ENCODE results near the gene PIK3AP1. TPM values are rescaled to one million over a fixed set of nuclear protein-coding genes. Genes with fewer than 3 reads are reported as not detected.

The PIK3AP1 gene
- total RNA-seq, 1 donor from 2014 or later, result 6.7 TPM

GRCh38 chr10:96716390-96716789 is 3.9 kb downstream of the PIK3AP1 start:
- H3K27me3 ChIP-seq (ENCODE audit: insufficient read depth, low read length), result peaks cover 14% of the 10 kb centered on the region
- H3K4me2 ChIP-seq (ENCODE audit: low read length), result no peak overlapping the region
- Mint-ChIP-seq H3K4me1 (ENCODE audit: low read depth, unreplicated experiment) (peaks cover 5% of the 10 kb centered on the region), H3K27me3 (ENCODE audit: low read depth, unreplicated experiment) (peaks cover 31% of the 10 kb centered on the region), H3K27ac (ENCODE audit: unreplicated experiment) (no peak overlapping the region), H3K4me3 (ENCODE audit: unreplicated experiment) (no peak overlapping the region), H3K9me3 (ENCODE audit: unreplicated experiment) (no peaks in the 10 kb centered on the region), H3K36me3 (ENCODE audit: low read depth, unreplicated experiment) (peaks cover 2% of the 10 kb centered on the region)
- H3K9ac ChIP-seq (ENCODE audit: low read length), result no peak overlapping the region
- H3K4me1 ChIP-seq (ENCODE audit: insufficient read depth, low read length), result peaks cover 2% of the 10 kb centered on the region
- FAIRE-seq (no peak), DNase-seq (ENCODE audit: low read depth) (no peak)
- no peak overlapping the region for H2AFZ ChIP-seq (ENCODE audit: low read depth, low read length)
- no peaks in the 10 kb centered on the region for H3K9me3 ChIP-seq (ENCODE audit: insufficient read depth, low read depth, low read length)
- H4K20me1 ChIP-seq (ENCODE audit: insufficient read depth, low read length), result no peaks in the 10 kb centered on the region
- no peak overlapping the region for H3K4me3 ChIP-seq (ENCODE audit: insufficient read depth, low read depth, low read length)
- no peaks in the 10 kb centered on the region for H3K36me3 ChIP-seq (ENCODE audit: insufficient read depth, low read length)
- H3K27ac ChIP-seq (ENCODE audit: low read depth, low read length), result no peak overlapping the region
- TF ChIP-seq CTCF (IDR thresholded peaks at IDR 0.05; ENCODE audit: insufficient read depth, low read depth, low read length) (no peak), EZH2 (IDR thresholded peaks at IDR 0.05; ENCODE audit: insufficient read depth, low read length) (no peak)
- no peaks in the 10 kb centered on the region for H3K79me2 ChIP-seq (ENCODE audit: insufficient read depth, low read length)

- no peak for DNase-seq (ENCODE audit: low read depth)
- peaks cover 5% of the 10 kb centered on the region for H3K4me1 Mint-ChIP-seq (ENCODE audit: low read depth, unreplicated experiment)
- H3K4me2 ChIP-seq (ENCODE audit: low read length), result no peak overlapping the region
- peaks cover 23% of the 10 kb centered on the region for H3K27me3 Mint-ChIP-seq (ENCODE audit: low read depth, unreplicated experiment)
- no peaks in the 10 kb centered on the region for H4K20me1 ChIP-seq (ENCODE audit: insufficient read depth, low read length)
- peaks cover 2% of the 10 kb centered on the region for H3K36me3 Mint-ChIP-seq (ENCODE audit: low read depth, unreplicated experiment)
- H3K27me3 ChIP-seq (ENCODE audit: insufficient read depth, low read length), result peaks cover 4% of the 10 kb centered on the region
- no peaks in the 10 kb centered on the region for H3K36me3 ChIP-seq (ENCODE audit: insufficient read depth, low read length)
- no peak overlapping the region for H3K4me3 Mint-ChIP-seq (ENCODE audit: unreplicated experiment)
- H3K9ac ChIP-seq (ENCODE audit: low read length), result no peak overlapping the region
- FAIRE-seq, result no peak
- no peak overlapping the region for H3K4me3 ChIP-seq (ENCODE audit: insufficient read depth, low read depth, low read length)
- no peak overlapping the region for H3K27ac Mint-ChIP-seq (ENCODE audit: unreplicated experiment)
- TF ChIP-seq CTCF (IDR thresholded peaks at IDR 0.05; ENCODE audit: insufficient read depth, low read depth, low read length) (no peak), EZH2 (IDR thresholded peaks at IDR 0.05; ENCODE audit: insufficient read depth, low read length) (no peak)
- no peaks in the 10 kb centered on the region for H3K4me1 ChIP-seq (ENCODE audit: insufficient read depth, low read length)
- no peak overlapping the region for H2AFZ ChIP-seq (ENCODE audit: low read depth, low read length)
- H3K9me3 Mint-ChIP-seq (ENCODE audit: unreplicated experiment), result no peaks in the 10 kb centered on the region
- no peak overlapping the region for H3K27ac ChIP-seq (ENCODE audit: low read depth, low read length)
- H3K79me2 ChIP-seq (ENCODE audit: insufficient read depth, low read length), result no peaks in the 10 kb centered on the region
- H3K9me3 ChIP-seq (ENCODE audit: insufficient read depth, low read depth, low read length), result no peaks in the 10 kb centered on the region
Measured at GRCh38 chr10:96714746-96715255, 5.5 kb downstream of the PIK3AP1 start.

GRCh38 chr10:96714031-96714590 is 6.2 kb downstream of the PIK3AP1 start:
- no peaks in the 10 kb centered on the region for H3K36me3 ChIP-seq (ENCODE audit: insufficient read depth, low read length)
- no peaks in the 10 kb centered on the region for H4K20me1 ChIP-seq (ENCODE audit: insufficient read depth, low read length)
- H3K79me2 ChIP-seq (ENCODE audit: insufficient read depth, low read length), result no peaks in the 10 kb centered on the region
- H3K4me3 ChIP-seq (ENCODE audit: insufficient read depth, low read depth, low read length), result no peak overlapping the region
- TF ChIP-seq CTCF (IDR thresholded peaks at IDR 0.05; ENCODE audit: insufficient read depth, low read depth, low read length) (no peak), EZH2 (IDR thresholded peaks at IDR 0.05; ENCODE audit: insufficient read depth, low read length) (no peak)
- no peaks in the 10 kb centered on the region for H3K9me3 Mint-ChIP-seq (ENCODE audit: unreplicated experiment)
- H2AFZ ChIP-seq (ENCODE audit: low read depth, low read length), result no peak overlapping the region
- no peak overlapping the region for H3K27ac ChIP-seq (ENCODE audit: low read depth, low read length)
- peak overlapping the region; percentile 53 for H3K27ac Mint-ChIP-seq (ENCODE audit: unreplicated experiment)
- no peaks in the 10 kb centered on the region for H3K9me3 ChIP-seq (ENCODE audit: insufficient read depth, low read depth, low read length)
- no peak overlapping the region for H3K9ac ChIP-seq (ENCODE audit: low read length)
- peak overlapping the region; percentile 1 for H3K4me2 ChIP-seq (ENCODE audit: low read length)
- FAIRE-seq (peak; percentile 13), DNase-seq (ENCODE audit: low read depth) (peak; percentile 54)
- peaks cover 2% of the 10 kb centered on the region for H3K36me3 Mint-ChIP-seq (ENCODE audit: low read depth, unreplicated experiment)
- no peaks in the 10 kb centered on the region for H3K27me3 ChIP-seq (ENCODE audit: insufficient read depth, low read length)
- no peaks in the 10 kb centered on the region for H3K4me1 ChIP-seq (ENCODE audit: insufficient read depth, low read length)
- peaks cover 5% of the 10 kb centered on the region for H3K4me1 Mint-ChIP-seq (ENCODE audit: low read depth, unreplicated experiment)
- peaks cover 16% of the 10 kb centered on the region for H3K27me3 Mint-ChIP-seq (ENCODE audit: low read depth, unreplicated experiment)
- H3K4me3 Mint-ChIP-seq (ENCODE audit: unreplicated experiment), result no peak overlapping the region

Measured in astrocyte (in vitro differentiated cells and primary cell).